ENCODE data around the gene YDJC.
"Not testable (repeated sequence)": the region's sequence is repeated elsewhere in the genome, so short reads cannot be mapped to it uniquely, and the experiment has no call there.

Gene YDJC

GRCh38 chr22:21629255-21630149 lies at the start of gene YDJC:
YDJC (minus strand) TSS chr22:21630022; CDS start chr22:21630014, 8 bp downstream.
- DNase-seq, result peak; percentile 74

- DNase-seq, result no peak
Observed at GRCh38 chr22:21679383-21679782, 49.6 kb upstream of the YDJC start.

GRCh38 chr22:21678842-21679241 lies 49.0 kb upstream of the YDJC start:
- DNase-seq, result not testable (repeated sequence)

- DNase-seq, result no peak
Observed at GRCh38 chr22:21677606-21678443, 48.0 kb upstream of the YDJC start.

- no peak for DNase-seq
Observed at GRCh38 chr22:21674638-21675245, 44.9 kb upstream of the YDJC start.

GRCh38 chr22:21673534-21674321 lies 43.9 kb upstream of the YDJC start:
- DNase-seq, result no peak

- DNase-seq, result no peak
Observed at GRCh38 chr22:21672107-21672629, 42.3 kb upstream of the YDJC start.

GRCh38 chr22:21669026-21669425 lies 39.2 kb upstream of the YDJC start:
- DNase-seq, result no peak

GRCh38 chr22:21666786-21667185 lies 37.0 kb upstream of the YDJC start:
- DNase-seq, result no peak

- no peak for DNase-seq
Observed at GRCh38 chr22:21665047-21665851, 35.4 kb upstream of the YDJC start.

- DNase-seq, result no peak
Observed at GRCh38 chr22:21663738-21664137, 33.9 kb upstream of the YDJC start.

- DNase-seq, result no peak
Observed at GRCh38 chr22:21661991-21662390, 32.2 kb upstream of the YDJC start.

- no peak for DNase-seq
Observed at GRCh38 chr22:21660904-21661303, 31.1 kb upstream of the YDJC start.

- no peak for DNase-seq
Observed at GRCh38 chr22:21659864-21660525, 30.2 kb upstream of the YDJC start.

- DNase-seq, result peak; percentile 9
Observed at GRCh38 chr22:21657360-21658032, 27.7 kb upstream of the YDJC start.

- no peak for DNase-seq
Observed at GRCh38 chr22:21657020-21657359, 27.2 kb upstream of the YDJC start.

- no peak for DNase-seq
Observed at GRCh38 chr22:21652547-21653545, 23.0 kb upstream of the YDJC start.

- peak; percentile 67 for DNase-seq
Observed at GRCh38 chr22:21652010-21652546, 22.3 kb upstream of the YDJC start.

Measured in GOT3 (cell line).